ENCODE data around the gene AVPR2. TPM values are rescaled to one million over a fixed set of nuclear protein-coding genes. Genes with fewer than 3 reads are reported as not detected.

AVPR2 gene
- polyA plus RNA-seq, 4 donors: 1.4 to 3.1 (median 2.0) TPM

- no peak for DNase-seq (ENCODE audit: low read depth in 4 of 4, low spot score in 3 of 4)
Measured at GRCh38 chrX:153884590-153884989, 19.9 kb upstream of the AVPR2 start.

DNA sequence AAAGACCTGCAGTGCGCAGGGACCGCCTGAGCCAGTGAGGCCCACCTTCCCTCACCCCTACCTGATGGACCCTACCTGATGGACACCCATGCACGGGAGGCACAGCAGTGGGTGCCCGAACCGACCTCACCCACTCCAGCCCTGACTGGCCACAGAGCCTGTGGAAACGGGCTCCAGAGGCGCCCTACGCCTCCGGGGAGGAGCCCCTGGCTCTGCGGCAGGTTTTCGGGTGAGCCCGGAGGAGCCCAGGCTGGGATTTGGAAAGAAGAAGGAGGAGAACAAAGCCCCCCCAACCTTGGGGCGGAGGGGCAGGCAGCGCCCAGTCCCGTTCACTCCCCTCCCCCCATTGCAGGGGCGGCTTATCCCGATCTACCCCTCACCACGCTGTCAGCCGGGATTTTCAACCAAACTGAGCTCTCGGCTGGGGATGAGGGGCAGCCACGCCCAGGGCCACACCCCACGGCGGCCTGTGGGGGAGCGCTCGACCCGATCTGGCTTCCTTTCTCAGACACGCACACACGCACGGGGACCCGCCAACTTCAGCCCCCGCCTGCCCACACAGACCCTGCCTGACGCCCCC, 19.2 kb upstream of the AVPR2 start:
- no peak for DNase-seq (ENCODE audit: low read depth in 4 of 4, low spot score in 3 of 4)

DNA sequence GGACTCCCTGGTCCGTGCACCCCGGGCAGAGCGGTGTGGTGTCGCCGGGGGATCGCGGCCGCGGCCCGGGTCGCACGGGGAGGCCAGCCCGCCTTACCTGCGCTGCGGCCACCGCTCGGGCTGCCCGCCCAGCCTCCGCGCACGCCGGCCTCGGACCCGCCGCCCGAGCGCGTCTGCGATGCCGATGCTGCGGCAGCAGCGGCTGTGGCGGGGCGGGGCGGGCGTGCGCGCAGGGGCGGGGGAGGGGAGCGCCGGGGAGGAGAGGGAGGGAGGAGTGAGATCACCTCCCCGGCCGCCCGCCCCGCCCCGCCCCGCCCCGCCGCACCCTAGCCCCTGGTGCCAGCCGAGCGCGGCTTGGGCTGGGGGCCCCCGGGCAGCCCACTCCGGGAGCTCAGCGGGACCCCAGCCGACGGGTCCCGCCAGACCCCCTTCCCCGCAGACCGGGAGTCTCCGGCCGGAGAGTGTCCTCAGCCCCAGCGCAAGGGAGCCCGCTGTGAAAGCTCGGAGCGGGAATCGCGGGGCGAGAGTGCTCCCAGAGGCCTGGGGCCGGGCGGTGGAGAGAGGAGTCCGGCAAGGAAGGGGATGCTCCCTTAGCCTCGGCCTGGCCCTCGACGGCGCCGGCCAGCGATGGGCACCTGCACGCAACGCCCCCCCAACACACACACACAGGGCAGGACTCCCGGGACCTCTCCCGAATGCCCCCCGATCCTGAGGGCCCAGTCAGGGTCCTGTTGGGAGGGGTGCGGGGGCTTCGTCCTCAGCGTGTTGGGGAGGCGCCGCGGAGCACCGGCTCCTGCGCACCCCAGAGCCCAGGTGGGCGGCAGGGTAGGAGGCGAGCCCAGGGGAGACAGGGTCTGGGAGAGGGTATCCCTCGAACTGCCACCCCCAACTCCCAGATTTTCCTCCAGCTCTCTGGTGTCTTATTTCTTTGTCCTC, 18.2 kb upstream of the AVPR2 start, which contains the start of gene L1CAM:
Gene L1CAM, minus strand, starts transcription at position 206 of the 936 bp plus-strand sequence. CDS start 10,337 bp downstream, outside the sequence.
- DNase-seq (ENCODE audit: low read depth in 4 of 4, low spot score in 3 of 4): no peak

GRCh38 chrX:153886915-153887314, 17.6 kb upstream of the AVPR2 start:
- DNase-seq (ENCODE audit: low read depth in 4 of 4, low spot score in 3 of 4): no peak

DNA sequence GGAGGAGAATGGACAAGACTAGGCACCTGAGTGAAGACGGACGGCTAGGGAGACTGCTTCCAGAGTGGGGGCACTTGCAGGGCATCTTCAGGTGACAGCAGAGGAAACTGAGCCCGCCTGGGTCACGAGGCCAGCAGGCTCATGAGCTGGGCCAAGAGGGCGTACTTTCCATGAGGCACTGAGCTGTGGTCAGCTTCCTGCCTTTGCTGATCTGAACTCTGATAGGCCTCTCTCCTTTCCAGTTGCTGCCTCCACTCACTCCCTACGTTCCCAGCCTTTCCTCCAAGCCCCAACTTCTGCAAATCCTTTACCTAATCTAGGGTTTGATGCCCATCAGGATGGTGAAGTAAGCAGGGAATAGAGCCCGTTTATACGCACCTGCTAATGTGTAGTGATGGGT, 17.1 kb upstream of the AVPR2 start:
- DNase-seq (ENCODE audit: low read depth in 4 of 4, low spot score in 3 of 4): no peak

DNA sequence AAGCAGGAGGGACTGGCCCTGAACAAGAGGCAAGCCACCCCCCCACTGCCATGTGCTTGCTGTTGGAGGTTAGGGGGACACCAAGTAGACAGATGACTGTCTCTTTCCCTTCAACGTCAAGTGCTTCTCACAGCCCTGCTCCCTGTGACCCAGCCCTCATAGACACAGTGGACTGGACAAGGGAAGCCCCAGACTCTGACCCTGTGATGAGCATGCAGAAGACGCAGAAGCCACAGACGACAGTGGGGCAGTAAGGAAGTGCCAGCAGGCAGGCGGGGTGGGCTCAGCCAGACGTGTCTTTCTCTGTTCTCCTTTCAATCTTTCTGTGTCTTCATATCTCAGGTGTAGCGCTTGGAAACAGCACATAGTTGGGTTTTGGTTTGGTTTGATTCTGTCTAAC, 16.1 kb upstream of the AVPR2 start:
- DNase-seq (ENCODE audit: low read depth in 4 of 4, low spot score in 3 of 4): no peak

- no peak for DNase-seq (ENCODE audit: low read depth in 4 of 4, low spot score in 3 of 4)
Measured at GRCh38 chrX:153889123-153889522, 15.3 kb upstream of the AVPR2 start.

DNA sequence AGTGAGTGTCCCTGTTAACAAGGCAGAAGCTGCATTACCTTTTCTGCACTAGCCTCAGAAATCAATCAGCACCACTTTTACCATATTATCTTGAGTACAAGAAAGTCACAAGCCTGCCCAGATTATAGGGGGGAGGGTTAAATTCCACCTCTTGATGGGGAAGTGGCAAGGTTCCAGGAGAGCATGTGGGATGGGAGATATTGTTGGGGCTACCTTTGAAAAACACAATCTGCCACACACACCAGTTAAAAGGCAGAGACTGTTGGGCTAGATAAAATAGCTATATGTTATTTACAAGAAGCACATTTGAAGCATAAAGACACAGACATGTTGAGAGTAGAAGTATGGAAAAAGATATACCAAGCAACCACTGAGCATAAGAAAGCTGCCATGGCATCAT, 6.6 kb upstream of the AVPR2 start:
- no peak for DNase-seq (ENCODE audit: low read depth in 4 of 4, low spot score in 3 of 4)

- no peak for DNase-seq (ENCODE audit: low read depth in 4 of 4, low spot score in 3 of 4)
Measured at GRCh38 chrX:153900831-153901752, 3.4 kb upstream of the AVPR2 start.

DNA sequence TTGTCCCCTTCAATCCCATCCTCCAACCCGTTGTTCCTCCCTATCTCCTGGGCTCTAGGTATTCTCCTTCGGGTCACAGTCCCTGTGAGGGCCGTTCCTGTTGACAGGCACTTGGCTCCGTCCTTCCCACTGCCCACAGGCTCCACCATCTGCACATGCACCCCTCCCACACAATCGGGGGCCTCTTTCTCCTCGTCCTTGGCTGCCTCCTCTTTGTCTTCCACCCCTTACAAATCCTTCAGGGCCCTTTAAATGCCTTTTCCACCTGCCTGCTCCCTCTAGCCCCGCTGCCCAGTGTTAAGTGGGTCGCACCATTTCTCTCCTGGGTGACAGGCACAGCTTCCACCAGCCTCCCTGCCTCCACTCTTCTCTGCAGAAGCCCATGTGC, 2.7 kb upstream of the AVPR2 start:
- DNase-seq (ENCODE audit: low read depth in 4 of 4, low spot score in 3 of 4): no peak

GRCh38 chrX:153902385-153902784, 2.1 kb upstream of the AVPR2 start:
- no peak for DNase-seq (ENCODE audit: low read depth in 4 of 4, low spot score in 3 of 4)

- DNase-seq (ENCODE audit: low read depth in 4 of 4, low spot score in 3 of 4): no peak
Measured at GRCh38 chrX:153903238-153903980, 1.1 kb upstream of the AVPR2 start.

DNA sequence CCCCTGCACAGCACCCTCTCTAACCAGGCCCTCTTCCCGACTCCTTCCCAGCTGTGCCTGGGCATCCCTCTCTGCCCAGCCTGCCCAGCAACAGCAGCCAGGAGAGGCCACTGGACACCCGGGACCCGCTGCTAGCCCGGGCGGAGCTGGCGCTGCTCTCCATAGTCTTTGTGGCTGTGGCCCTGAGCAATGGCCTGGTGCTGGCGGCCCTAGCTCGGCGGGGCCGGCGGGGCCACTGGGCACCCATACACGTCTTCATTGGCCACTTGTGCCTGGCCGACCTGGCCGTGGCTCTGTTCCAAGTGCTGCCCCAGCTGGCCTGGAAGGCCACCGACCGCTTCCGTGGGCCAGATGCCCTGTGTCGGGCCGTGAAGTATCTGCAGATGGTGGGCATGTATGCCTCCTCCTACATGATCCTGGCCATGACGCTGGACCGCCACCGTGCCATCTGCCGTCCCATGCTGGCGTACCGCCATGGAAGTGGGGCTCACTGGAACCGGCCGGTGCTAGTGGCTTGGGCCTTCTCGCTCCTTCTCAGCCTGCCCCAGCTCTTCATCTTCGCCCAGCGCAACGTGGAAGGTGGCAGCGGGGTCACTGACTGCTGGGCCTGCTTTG, 1.1 kb downstream of the AVPR2 start:
- DNase-seq (ENCODE audit: low read depth in 4 of 4, low spot score in 3 of 4): no peak

DNA sequence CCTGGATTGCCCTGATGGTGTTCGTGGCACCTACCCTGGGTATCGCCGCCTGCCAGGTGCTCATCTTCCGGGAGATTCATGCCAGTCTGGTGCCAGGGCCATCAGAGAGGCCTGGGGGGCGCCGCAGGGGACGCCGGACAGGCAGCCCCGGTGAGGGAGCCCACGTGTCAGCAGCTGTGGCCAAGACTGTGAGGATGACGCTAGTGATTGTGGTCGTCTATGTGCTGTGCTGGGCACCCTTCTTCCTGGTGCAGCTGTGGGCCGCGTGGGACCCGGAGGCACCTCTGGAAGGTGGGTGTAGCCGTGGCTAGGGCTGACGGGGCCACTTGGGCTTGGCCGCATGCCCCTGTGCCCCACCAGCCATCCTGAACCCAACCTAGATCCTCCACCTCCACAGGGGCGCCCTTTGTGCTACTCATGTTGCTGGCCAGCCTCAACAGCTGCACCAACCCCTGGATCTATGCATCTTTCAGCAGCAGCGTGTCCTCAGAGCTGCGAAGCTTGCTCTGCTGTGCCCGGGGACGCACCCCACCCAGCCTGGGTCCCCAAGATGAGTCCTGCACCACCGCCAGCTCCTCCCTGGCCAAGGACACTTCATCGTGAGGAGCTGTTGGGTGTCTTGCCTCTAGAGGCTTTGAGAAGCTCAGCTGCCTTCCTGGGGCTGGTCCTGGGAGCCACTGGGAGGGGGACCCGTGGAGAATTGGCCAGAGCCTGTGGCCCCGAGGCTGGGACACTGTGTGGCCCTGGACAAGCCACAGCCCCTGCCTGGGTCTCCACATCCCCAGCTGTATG, 1.8 kb downstream of the AVPR2 start:
- DNase-seq (ENCODE audit: low read depth in 4 of 4, low spot score in 3 of 4): no peak

DNA sequence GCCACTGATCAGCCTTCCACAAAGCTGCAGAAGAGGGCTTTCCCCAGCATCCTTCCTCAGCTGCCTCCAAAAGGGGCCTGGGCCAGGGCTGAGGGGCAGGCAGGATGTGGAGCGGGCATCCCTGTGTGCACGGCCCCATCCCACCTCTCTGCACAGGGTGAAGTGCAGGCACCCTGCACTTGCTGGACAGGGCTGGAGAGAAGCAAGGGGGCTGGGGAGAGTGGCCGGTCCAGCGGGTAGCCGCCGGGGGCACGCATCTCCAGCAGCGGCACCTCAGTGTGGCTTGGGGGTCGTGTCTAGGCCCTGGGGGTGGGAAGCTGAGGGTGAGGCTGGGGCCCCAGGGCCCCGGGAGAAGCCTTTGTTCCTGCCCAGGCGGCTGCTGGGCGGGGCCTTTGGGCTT, 3.0 kb downstream of the AVPR2 start:
- DNase-seq (ENCODE audit: low read depth in 4 of 4, low spot score in 3 of 4): no peak

GRCh38 chrX:153908219-153908860, 3.9 kb downstream of the AVPR2 start:
- no peak for DNase-seq (ENCODE audit: low read depth in 4 of 4, low spot score in 3 of 4)

DNA sequence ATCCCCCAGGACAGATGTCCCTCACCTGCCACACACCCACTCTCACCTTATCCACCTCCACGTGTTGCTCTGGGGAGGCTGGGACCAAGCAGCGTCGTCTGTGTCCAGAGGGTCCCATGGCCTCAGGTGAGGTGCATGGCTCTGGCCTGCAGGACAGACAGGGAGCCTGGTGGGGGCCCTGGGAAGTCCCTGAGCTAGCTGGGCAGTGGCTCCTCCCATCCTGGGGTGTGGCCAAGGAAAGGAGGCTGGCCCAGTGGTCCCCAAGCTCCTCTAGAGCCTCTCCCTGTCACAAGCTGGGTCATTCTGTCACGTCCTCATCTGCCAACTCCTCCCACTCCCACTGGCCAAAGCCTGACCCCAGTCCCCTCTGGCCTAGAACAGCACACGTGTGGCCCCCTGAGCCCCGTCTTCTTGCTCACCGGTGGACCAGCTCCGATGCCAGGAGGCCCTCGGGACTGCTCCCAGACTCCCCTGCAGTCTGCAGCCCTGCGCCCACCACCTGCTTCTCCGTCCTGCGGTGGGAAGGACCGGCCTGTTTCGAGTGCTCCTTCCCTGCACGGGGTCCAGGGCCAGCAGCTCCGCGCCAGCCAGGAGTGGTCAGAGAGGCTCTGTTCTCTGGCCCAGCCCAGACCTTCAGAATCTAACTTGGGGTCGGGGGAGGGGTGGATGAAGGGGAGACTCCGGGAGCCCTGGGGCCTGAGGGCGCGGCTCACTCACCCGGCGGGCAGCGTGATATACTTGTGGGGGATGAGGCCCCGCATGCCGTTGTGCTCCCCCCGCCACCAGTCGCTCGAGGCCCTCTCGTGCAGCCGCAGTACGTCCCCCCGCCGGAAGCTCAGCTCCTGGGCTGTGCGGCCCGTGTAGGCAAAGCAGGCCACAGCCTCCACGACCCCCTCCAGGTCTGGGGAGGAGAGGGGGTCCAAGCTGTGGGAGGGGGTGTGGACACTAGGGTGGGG, 4.8 kb downstream of the AVPR2 start:
- DNase-seq (ENCODE audit: low read depth in 4 of 4, low spot score in 3 of 4): no peak

Data from right renal pelvis (tissue), 4 donors.